Tibial artery (tissue), 4 donors: ENCODE data around the gene ARHGAP44.

ENCODE experiments used
- DNase-seq, 2 donors: peaks; one replicate each; pipeline ENCODE4 v3.0.0-alpha.2; 2019
- H3K27ac ChIP-seq, 2 donors: fragments of 200-600 bp; sonication (generic) in 1 of 2; 1 replicate in 1 of 2; 2 replicates in 1 of 2; pipeline ENCODE4 v1.5.1; 2018 to 2019; ENCODE audit warnings: mild to moderate bottlenecking in 1 of 2
- H3K27me3 ChIP-seq, 2 donors: fragments of 200-600 bp; sonication (generic) in 1 of 2; one replicate each; pipeline versions ENCODE4 v1.5.1 to v1.6.0; 2016 to 2019
- H3K36me3 ChIP-seq, 3 donors: fragments of 200-600 bp; sonication (generic) in 2 of 3; one replicate each; pipeline ENCODE4 v1.5.1; 2016 to 2019; ENCODE audit warnings: mild to moderate bottlenecking in 2 of 3
- H3K4me1 ChIP-seq, 4 donors: fragments of 200-600 bp; sonication (generic) in 2 of 4; 1 replicate in 3 of 4; 2 replicates in 1 of 4; pipeline ENCODE4 v1.5.1; 2016 to 2019
- H3K4me3 ChIP-seq, 2 donors: fragments of 200-600 bp; sonication (generic) in 1 of 2; 1 replicate in 1 of 2; 2 replicates in 1 of 2; pipeline ENCODE4 v1.5.1; 2018 to 2019; ENCODE audit warnings: mild to moderate bottlenecking in 2 of 2
- H3K9me3 ChIP-seq, 3 donors: fragments of 200-600 bp; sonication (generic) in 1 of 3; one replicate each; pipeline ENCODE4 v1.5.1; 2016 to 2019
- CTCF ChIP-seq, 2 experiments: fragments of 200-600 bp in 1 of 2; fragments of 450-650 bp in 1 of 2; IDR thresholded peaks; one replicate each; pipeline ENCODE4 v1.5.1; 2017 to 2019; ENCODE audit warnings: antibody characterized with exemption in 2 of 2, mild to moderate bottlenecking in 1 of 2, moderate library complexity in 1 of 2
- intact Hi-C: fragments of 100-400 bp; cut with DNase I; formaldehyde crosslinking; loops from one replicate; pipeline ENCODE4 v1.15.0; 2023; ENCODE audit warnings: low total_unique reads

Gene ARHGAP44

GRCh38 chr17:12842936-12843335 lies 53.6 kb downstream of the ARHGAP44 start:
- DNase-seq: no peak
- no peak overlapping the region for H3K27ac ChIP-seq
- TF ChIP-seq CTCF (IDR thresholded peaks at IDR 0.05): no peak
- no peak overlapping the region for H3K4me3 ChIP-seq
- H3K27me3 ChIP-seq: no peaks in the 10 kb centered on the region
- H3K36me3 ChIP-seq: peaks cover 0 to 4% (median 0%) of the 10 kb centered on the region in 3 donors
- intact Hi-C loops: no loop called here
- no peaks in the 10 kb centered on the region for H3K4me1 ChIP-seq
- peaks cover 0 to 5% (median 5%) of the 10 kb centered on the region in 3 donors for H3K9me3 ChIP-seq

DNA sequence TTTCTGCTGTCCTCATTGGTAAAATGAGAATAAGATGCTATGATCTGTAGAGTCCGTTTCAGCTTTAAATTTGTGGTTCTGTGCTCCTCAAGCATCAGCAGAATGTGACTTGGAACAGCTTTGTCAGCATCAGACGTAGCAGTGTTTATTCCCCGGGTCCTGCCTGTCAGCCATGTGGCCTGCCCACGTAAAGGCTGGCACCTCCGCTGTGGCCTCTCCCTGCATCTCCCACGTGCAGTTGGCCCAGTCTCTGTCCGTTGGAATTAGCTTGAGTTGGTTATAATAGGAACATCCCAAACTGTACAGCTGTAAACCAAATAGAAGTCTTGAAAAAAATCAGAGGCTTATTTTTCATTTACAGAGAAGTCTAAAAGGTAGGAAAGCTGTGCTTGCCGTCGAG lies 61.7 kb downstream of the ARHGAP44 start:
- DNase-seq: no peak
- Histone ChIP-seq H3K36me3 (no peaks in the 10 kb centered on the region), H3K9me3 (no peaks in the 10 kb centered on the region), H3K27ac (no peak overlapping the region), H3K4me1 (no peaks in the 10 kb centered on the region), H3K4me3 (no peak overlapping the region), H3K27me3 (no peaks in the 10 kb centered on the region)
- TF ChIP-seq CTCF (IDR thresholded peaks at IDR 0.05): no peak
- intact Hi-C loops: no loop called here

DNA sequence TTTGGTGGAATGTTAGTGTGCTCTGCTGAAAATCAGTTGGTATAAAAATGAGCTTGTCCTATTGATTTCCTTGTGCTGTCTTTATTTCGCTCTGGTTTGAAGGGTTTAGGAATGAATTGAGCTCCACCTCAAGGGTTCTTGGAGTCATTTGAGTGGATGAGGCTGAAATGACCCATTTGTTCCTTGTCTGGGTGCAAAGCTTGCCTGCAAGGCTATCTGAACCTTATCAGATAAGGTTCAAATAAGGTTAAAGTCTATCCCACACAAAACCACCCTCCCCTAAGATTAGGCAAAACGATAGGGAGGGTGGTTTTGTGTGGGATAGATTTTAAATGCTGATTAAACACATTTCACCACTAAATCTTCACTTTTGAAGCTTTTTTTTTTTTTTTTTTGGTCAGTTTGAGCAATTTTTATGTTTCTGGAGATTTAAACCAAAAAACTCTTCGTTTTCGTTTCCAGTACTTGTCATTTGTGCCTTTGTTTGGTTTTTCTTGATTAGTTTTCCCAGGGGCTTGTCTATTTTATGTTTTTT lies 62.7 kb downstream of the ARHGAP44 start:
- no peak for DNase-seq
- no peak overlapping the region for H3K27ac ChIP-seq
- H3K27me3 ChIP-seq: no peaks in the 10 kb centered on the region
- intact Hi-C loops: no loop called here
- TF ChIP-seq CTCF (IDR thresholded peaks at IDR 0.05): no peak
- H3K36me3 ChIP-seq: no peaks in the 10 kb centered on the region
- no peak overlapping the region for H3K4me3 ChIP-seq
- no peaks in the 10 kb centered on the region for H3K4me1 ChIP-seq
- no peaks in the 10 kb centered on the region for H3K9me3 ChIP-seq

DNA sequence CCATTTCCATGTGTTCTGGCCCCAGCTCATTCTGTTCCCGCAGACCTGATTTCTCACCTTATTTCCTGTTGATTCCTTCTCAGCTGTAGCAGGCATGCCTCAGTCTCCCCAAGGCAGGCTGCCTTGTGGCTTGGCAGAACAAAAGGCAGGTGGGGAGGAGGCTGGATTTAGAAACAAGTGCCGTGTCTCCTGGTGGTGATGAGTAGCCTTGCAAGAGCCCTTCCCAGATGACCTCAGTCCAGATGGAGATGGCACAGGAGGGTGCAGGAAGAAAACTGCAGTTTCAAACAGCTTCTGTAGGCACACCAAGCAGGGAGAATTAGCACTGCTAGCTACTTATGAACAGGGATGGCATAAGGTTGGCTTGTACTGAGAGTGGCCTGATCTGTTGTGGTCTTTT lies 64.6 kb downstream of the ARHGAP44 start:
- no peak overlapping the region for H3K4me3 ChIP-seq
- H3K27ac ChIP-seq: no peak overlapping the region
- DNase-seq: no peak
- no peaks in the 10 kb centered on the region for H3K4me1 ChIP-seq
- H3K27me3 ChIP-seq: no peaks in the 10 kb centered on the region
- intact Hi-C loops: no loop called here
- TF ChIP-seq CTCF (IDR thresholded peaks at IDR 0.05): no peak
- H3K9me3 ChIP-seq: no peaks in the 10 kb centered on the region
- no peaks in the 10 kb centered on the region for H3K36me3 ChIP-seq

- no peaks in the 10 kb centered on the region for H3K9me3 ChIP-seq
- DNase-seq: no peak
- no peaks in the 10 kb centered on the region for H3K36me3 ChIP-seq
- intact Hi-C loops: no loop called here
- no peak overlapping the region for H3K27ac ChIP-seq
- H3K27me3 ChIP-seq: no peaks in the 10 kb centered on the region
- H3K4me1 ChIP-seq: no peaks in the 10 kb centered on the region
- no peak overlapping the region for H3K4me3 ChIP-seq
- TF ChIP-seq CTCF (IDR thresholded peaks at IDR 0.05): no peak
These were observed 67.1 kb downstream of the ARHGAP44 start for GRCh38 chr17:12856416-12856815.

GRCh38 chr17:12857592-12857991 lies 68.3 kb downstream of the ARHGAP44 start:
- H3K27me3 ChIP-seq: no peaks in the 10 kb centered on the region
- no peaks in the 10 kb centered on the region for H3K4me1 ChIP-seq
- no peak for TF ChIP-seq CTCF (IDR thresholded peaks at IDR 0.05)
- H3K4me3 ChIP-seq: no peak overlapping the region
- no peaks in the 10 kb centered on the region for H3K36me3 ChIP-seq
- no peaks in the 10 kb centered on the region for H3K9me3 ChIP-seq
- H3K27ac ChIP-seq: no peak overlapping the region
- no peak for DNase-seq
- intact Hi-C loops: no loop called here
